HG03097 (cell line): ENCODE data around the gene TCEANC2.
"Not testable (repeated sequence)": the region's sequence is repeated elsewhere in the genome, so short reads cannot be mapped to it uniquely, and the experiment has no call there.

Source experiments
- ATAC-seq: cut with Tn5 transposase; IDR thresholded peaks from one replicate; pipeline ENCODE4 v1.9.1; 2021; ENCODE audit not compliant: unreplicated experiment, low FRiP score

The TCEANC2 gene

DNA sequence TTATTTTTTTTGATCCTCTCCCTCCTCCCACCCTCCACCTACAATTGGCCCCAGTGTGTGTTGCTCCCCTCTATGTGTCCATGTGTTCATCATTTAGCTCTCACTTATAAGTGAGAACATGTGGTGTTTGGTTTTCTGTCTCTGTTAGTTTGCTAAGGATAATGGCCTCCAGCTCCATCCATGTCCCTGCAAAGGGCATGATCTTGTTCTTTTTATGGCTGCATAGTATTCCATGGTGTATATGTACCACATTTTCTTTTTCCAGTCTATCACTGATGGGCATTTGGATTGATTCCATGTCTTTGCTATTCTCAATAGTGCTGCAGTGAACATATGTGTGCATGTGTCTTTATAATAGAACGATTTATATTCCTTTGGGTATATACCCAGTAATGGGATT, 28.6 kb upstream of the TCEANC2 start:
- not testable (repeated sequence) for ATAC-seq

DNA sequence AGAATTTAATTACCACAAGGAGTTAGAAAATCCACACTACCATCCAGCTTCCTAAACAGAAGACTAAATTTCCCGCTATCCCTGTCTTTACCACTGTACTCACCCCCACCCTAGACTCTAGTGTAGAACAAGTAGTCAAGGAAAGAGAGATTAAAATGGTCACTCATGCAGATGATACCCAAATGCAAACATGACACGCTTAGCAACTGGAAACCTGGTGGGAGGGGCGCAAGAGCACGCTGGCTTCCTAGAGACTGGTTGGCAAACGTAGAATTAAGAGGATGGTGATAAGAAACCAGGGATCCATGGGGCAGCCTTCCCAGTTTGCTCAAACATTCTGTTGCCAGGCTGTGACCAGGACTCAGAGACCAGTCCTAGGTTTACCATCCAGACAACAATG, 25.6 kb upstream of the TCEANC2 start:
- no peak for ATAC-seq

DNA sequence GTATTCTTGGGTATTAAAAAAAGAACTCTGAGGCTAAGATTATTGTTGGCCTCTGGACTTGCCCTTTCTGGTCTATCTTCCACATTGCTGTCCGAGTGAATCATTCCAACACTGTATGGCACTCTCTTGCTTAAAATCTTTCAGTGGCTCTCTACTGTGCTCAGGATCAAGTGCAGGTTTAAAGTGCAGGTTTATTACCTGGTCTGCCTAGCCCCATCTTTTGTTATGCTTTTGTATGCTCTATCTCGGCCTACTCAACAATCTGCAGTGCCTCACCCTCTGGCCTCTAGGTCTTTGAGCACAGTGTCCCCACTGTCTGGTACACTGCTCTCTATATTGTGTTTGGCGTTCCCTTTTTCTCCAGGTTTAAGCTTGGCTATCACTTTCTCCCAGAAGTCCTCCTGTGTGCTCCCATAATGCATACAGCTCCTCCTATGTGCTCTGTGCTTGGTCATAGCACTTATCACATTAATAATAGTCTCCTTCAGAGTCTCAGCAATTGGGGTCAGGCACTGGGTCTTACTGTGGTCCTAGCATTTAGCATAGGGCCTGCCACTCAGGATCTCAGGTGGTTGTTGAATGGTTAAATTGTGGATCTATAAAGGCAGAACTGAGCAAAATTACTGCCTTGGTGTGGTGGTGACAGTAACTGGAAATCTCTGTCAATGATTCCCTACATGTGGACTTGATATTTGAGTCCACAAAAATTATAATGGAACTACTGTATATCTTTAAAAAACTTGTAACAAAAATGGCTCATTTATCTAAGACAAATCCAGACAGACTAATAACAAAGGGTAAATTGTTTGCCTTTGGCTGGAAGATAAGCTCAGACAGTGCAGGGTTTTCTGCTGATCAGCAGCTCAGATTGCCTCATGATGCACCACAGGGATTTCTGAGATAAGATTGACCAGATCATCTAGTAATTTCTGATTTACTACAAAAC, 24.8 kb upstream of the TCEANC2 start:
- ATAC-seq: no peak

DNA sequence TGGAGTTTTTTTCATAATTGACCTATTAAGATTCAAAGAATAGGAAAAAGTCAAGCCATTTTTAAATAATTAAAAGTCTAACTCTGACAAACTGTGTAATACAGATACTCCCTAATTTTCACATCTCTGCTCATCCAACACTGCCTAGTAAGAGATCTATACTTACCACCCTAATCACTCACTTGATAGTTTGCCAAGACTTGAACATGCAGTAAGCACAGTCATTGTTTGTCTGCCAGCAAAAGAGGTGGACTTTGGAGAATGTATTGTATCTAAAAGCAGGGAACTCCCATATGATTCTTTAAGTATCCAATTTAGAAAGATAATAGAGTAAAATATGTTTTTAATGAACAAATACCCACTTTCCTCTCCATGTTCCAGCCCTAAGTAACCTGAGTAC, 15.9 kb upstream of the TCEANC2 start:
- ATAC-seq: no peak

DNA sequence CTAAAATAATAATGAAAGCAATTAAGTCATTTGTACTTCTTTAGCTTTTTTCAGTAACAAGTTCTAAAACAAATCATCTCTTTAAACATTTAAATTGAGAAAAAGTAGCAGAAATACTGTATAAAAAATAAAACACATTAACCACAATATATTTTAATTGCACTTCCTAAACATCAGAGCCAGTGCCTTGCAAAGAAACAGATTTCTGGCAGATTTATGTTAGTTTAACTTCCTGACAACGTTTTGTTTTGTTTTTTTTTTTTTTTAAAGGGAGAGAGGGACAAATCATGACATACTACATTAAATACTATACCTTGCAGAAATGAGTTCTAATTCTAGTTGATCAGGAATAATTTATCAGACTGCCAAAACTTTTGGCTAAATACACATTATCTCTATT, 11.6 kb upstream of the TCEANC2 start:
- ATAC-seq: no peak

DNA sequence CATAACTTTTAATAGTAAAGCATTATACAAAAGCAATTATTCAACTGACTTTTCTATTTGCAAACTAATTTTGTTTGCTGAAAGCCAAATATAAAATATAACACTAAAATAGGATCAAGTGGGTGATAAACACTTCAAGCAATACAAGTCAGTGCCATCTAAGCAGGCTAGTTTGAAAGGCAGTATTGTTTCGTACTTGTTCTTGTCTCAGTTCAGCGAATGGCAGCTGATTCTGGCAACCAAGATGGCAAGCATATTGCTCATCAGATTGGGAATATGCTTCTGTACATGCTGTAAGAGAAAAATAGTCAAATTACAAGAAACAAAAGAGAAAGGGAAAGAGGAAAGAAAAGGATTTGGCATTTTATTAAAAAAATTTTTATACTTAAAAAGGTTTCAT, 7.9 kb upstream of the TCEANC2 start:
- no peak for ATAC-seq

DNA sequence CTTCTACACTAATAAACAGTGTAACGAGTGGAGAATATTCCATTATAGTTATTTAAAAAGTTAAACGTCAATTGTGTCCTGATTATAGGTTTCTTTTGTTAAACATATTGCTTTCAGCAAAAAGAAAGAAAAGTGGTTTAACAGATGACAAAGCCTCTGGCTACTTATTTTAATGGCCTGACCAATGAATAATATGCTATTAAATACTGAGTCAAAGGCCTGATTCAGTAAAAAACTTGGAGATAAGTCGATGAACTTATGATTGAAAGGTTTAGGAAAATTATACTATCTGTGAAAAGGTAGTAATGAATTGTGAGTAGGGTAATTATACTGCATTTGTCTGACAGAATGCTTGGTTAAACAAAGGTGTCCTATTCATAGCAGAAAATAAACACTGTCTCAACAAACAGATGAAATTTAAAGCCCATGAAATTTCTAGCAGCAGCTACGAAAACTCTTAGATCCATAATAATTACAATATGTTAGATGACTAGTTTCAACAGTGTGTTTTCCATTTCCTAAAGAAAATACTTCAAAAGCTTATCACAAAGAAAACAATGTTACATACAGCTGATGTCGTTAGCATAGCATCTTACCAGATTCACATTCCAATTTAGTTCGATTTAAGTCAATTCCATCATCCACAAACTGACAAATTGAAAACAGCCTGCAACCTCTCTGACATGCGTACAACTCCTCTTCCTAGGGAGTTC, 6.6 kb upstream of the TCEANC2 start:
- ATAC-seq: no peak

DNA sequence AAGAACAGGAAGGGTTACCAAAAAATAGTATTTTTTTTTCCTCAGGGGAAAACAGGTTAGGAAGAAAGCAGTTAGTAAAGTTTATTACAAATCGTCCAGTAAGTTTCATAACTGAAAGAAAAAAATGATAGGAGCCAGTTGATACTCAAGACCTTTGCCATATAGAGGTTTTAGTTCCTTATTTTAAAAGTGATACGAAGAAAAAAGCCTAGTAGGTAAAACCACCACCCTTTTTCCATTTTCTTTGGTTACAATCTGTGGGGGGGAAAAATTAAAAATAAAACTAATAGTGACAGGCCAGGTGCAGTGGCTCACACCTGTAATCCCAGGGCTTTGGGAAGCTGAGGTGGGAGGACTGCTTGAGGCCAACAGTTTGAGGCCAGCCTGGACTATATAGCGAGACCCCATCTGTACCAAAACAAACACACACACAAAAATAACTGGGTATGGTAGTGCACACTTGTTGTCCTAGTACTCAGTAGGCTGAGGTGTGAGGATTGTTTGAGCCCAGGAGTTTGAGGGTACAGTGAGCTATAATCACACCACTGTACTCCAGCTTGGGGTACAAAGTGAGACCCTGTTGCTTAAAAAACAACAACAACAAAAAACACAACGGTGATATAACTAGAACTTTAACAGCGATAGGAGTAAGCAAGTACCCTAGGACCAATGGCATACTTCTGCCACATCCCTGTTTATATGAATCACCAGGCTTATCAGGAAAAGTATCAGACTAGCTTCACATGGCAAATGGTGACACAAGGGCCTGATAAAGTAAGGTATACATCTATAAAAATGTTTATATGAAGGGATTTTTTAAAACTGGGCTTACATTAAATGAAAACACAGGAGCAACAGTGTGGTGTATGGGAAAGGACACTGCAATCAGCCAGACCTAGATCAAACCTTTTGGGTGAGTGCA, 5.8 kb upstream of the TCEANC2 start:
- no peak for ATAC-seq

DNA sequence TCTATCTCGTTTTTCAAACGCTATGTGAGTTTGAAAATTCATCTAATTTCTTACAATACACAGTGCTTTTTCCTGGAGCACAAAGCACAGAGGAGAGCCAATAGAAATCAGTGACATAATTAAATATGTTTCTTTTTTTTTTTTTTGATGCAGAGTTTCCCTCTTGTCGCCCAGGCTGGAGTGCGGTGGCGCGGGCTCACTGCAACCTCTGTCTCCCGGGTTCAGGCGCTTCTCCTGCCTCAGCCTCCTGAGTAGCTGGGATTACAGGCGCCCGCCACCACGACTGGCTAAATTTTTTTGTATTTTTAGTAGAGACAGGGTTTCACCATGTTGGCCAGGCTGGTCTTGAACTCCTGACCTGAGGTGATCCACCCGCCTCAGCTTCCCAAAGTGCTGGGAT, 3.0 kb upstream of the TCEANC2 start:
- not testable (repeated sequence) for ATAC-seq

DNA sequence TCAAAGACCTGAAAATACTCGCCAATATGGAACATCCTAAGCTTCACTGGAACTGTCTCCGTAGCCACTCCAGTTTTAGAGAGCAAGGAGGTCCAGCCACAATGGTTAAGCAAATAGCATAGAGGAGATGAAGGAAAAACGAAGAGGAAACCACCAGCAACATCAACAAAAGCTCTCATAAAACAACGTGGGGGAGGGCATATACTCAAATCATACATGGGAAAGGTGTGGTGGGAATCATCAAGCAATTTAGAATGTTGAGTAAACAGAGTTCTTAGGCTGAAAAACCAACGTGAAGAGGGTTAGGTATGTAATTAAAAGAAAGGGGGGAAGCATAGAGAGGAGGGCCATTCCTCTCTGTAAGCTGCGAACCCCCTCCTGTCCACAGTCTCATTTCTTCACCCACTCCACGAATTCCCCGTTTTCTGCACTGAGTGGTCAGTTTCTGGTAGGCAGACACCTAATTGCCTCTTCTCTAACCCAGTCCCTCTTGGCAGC, 1.4 kb upstream of the TCEANC2 start:
- no peak for ATAC-seq

DNA sequence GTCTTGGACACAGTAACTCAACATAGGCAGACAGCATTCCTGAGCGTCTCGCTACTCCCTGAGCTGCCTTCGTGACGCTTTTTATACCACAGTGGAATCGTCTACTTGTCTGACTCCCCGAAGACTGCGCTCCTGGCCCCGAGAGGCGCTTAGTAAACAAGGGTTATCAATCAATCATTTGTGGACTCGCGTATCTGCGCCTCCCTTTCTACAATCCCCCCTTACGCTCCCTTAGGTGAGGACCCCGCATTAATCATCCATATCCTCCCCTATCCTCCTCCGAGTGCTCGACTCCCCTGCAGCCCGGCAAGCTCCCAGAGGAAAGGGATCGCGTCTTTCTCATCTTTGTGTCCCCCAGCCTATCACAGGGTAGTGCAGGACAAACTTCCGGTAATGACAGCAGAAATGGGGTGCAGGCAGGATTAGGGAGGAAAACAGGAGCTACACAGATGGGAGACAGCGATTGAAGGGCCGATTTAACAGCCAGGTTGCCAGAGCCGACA, 926 bp upstream of the TCEANC2 start:
- peak; percentile 15 for ATAC-seq

DNA sequence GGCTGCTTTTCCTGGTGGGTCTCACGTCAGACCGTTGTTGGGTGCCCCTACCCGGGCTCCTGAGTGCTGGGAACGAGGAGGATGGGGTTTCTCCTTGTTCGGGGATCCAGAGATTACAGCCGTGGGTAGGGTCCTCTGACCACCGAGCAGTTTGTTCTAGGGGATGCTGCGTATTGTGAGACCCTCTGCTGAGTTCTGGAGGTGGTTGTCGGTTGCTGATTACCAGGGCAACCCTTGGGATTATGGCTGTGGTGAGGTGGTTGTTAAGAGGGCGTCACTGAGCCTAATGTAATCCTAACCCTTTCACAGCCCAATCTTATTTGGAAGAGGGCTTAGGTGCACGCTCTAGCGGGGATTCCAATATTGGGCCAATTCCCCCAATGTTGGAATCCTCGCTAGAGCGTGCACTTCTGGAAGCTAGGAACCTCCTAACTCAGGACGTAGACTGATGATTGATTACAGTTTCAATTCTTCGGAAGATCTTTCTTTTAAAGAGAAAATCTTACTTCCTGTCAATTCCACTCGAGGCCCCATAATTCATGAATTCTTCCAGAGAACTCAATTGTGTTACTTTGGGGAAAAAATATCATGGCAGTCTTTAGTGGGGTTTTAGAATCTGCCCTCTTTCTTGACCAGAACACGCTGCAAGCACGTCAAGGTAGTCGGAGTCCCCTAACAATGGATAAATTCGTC, 483 bp downstream of the TCEANC2 start:
- peak; percentile 1 for ATAC-seq

DNA sequence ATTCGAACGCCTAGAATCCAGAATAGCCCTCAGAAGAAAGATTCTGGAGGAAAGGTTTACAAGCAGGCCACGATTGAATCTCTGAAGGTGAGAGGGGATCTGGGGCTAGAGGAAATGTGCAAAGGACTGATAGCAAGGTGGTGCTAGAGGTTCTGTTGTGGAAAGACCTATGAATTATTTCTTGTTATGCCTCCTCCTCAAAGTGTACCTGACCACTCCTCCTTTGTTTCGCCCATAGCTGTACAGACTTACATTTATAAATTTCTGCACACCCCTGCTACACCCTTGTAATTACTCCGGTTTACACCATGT, 986 bp downstream of the TCEANC2 start:
- no peak for ATAC-seq

DNA sequence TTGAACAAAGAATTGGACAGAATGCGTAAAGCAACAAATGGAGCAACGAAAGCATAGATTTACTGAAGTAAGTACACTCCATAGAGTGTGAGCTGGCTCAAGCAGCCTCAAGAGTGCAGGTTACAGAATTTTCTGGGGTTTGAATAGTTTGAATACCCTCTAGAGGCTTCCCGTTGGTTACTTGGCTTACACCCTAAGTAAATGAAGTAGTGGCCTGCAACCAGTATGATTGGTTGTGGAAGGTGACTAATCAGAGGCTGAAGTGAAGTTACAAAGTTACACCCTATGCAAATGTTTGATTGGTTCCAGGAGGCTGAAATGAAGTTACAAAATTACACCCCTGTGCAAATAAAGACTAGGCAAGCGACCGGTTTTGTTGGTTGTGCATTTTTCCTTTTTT, 10.9 kb downstream of the TCEANC2 start:
- no peak for ATAC-seq

DNA sequence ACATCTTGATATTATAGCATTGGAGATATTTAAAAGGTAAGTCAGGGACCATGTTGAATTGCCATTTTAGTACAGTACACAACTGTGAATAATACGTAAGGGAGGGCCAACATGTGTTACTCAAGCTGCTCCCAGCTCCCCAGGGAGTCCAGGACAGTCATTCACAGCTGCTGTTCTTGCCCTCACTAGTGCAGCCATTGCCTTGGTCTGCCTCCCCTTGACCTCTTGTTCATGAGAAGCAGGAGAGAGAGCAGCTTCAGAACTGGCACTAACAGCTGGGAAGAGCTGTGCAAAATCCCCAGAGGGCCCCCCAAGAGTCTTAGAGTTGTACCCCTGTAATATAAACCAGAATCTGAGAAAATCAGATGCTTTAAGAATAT, 16.4 kb downstream of the TCEANC2 start:
- no peak for ATAC-seq

DNA sequence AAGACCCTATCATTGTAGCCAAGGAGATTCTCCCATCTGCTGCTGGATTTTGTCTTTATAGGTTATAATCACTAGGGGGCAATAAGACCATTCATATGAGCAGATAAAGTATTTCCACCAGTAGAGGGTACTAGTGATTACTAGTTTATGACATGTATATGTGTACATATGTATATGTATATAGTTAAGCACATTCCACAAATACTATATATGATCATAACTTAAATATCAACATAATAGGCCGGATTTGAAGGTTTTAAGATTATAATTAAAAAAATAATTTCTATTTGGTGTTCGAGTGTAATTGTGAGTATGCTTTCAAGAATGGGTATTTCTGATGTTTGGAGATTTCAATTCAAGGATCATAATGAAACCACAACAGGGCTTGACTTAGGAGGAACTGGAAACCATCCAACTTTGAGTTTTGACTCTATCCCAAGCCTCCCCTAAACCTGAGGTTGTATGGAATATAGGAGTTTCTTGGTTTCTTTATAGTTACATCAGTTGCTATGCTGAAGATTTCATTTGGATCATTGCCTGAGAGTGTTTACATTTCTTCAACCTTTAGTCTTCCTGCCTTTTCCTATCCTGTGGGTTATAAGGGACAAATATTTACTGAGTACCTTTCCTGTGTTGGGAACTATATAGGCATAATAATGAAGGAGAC, 16.9 kb downstream of the TCEANC2 start:
- peak; percentile 61 for ATAC-seq

DNA sequence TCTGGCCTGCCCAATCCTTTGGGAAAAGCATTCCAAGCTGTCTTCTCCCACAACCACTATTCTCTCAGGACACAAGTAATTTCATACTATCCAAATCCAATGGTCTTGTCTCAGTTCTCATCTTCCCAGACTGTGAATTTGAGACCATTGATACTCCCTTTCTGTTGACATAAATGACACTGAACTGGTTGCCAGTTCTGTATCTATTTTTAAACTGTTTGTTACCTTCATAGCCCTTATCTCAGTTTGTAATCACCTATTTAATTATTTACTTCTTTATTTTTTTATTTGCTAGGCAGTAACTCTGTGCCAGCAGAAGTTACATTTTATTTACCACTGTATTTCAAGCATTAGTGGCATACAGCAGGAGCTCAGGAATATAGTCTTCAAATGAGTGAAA, 24.0 kb downstream of the TCEANC2 start:
- ATAC-seq: no peak

DNA sequence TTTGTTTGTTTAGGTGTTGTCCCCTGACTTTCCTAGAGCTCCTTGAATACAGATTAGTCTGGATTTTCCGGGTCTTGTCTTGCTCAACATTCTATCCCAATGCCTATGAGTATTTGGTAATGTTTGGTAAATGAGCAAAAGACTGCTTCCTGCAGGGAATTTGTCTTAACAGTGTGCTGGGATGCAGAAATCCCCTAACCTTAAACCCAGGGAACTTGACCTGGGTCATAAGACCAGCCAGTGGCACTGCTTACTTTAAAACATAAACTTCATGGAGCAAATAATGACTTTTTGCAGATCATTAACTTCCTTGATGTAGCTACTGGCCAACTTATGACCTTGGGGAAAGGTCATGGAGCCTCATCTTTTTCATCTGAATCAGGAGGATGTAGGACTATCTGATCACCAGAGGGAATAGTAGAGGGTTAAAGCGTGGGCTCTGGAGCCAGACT, 27.2 kb downstream of the TCEANC2 start:
- ATAC-seq: no peak
